GM12878 (cell line): ENCODE results near the gene ADGRG1. TPM values are rescaled to one million over a fixed set of nuclear protein-coding genes. Genes with fewer than 3 reads are reported as not detected.

Source experiments
- ATAC-seq: fragments of 200-7000 bp; cut with Tn5 transposase; 3 replicates; pipeline ENCODE4 v1.9.1; 2020; ENCODE audit warnings: mild to moderate bottlenecking, moderate library complexity
- BruUV-seq: library from RNA; stranded (reverse); fragments of 400-500 nt; replicated peaks from 2 replicates; lab custom pipeline; 2021; lab: Mats Ljungman, UMichigan
- CTCF ChIA-PET: fragments of 300-600 bp; sonication (Branson Sonifier 250); formaldehyde crosslinking; extraction: SDS; loops from one replicate; lab custom pipeline; 2021; ENCODE audit warnings: inconsistent platforms; lab: Yijun Ruan, JAX
- POLR2A ChIA-PET: fragments of 350-600 bp; formaldehyde crosslinking; extraction: SDS; loops from one replicate; lab custom pipeline; 2021; ENCODE audit warnings: inconsistent platforms; lab: Charles Lee
- RAD21 ChIA-PET: fragments of 300-600 bp; sonication (Branson Sonifier 250); formaldehyde crosslinking; loops from one replicate; lab custom pipeline; 2023; ENCODE audit warnings: antibody characterized with exemption; ENCODE audit not compliant: unreplicated experiment; lab: Charles Lee
- SMC1A ChIA-PET: fragments of 300-600 bp; sonication (Branson Sonifier 250); formaldehyde crosslinking; loops from one replicate; lab custom pipeline; 2023; ENCODE audit not compliant: unreplicated experiment, uncharacterized antibody; lab: Charles Lee
- DNase-seq: peaks from one replicate; pipeline ENCODE4 v3.0.0-alpha.2; 2011; ENCODE audit warnings: low read depth, low spot score
- FAIRE-seq: peaks from 3 replicates; lab custom pipeline; 2011; peaks lifted over from hg19 to GRCh38; lab: Jason Lieb, UNC
- H2AFZ ChIP-seq: 2 replicates; pipeline ENCODE4 v1.6.0; 2011; ENCODE audit warnings: low read depth, low read length, control low read depth; ENCODE audit not compliant: control insufficient read depth
- H3K27ac ChIP-seq: 2 replicates; pipeline ENCODE4 v1.5.1; 2011; ENCODE audit warnings: control low read depth; ENCODE audit not compliant: control insufficient read depth, insufficient read depth
- H3K27me3 ChIP-seq, 2 experiments: replicated peaks in 1 of 2; 2 replicates each; pipeline versions ENCODE4 v1.6.0 to v1.6.1; 2011; ENCODE audit warnings: low read length in 1 of 2; ENCODE audit not compliant: control insufficient read depth in 2 of 2, insufficient read depth in 2 of 2
- H3K36me3 ChIP-seq, 2 experiments: 2 replicates each; pipeline ENCODE4 v1.5.1; 2011; ENCODE audit warnings: low read length in 1 of 2; ENCODE audit not compliant: control insufficient read depth in 2 of 2, insufficient read depth in 2 of 2
- H3K4me1 ChIP-seq: 2 replicates; pipeline ENCODE4 v1.6.1; 2011; ENCODE audit warnings: mild to moderate bottlenecking, low read length, moderate library complexity, mixed read lengths; ENCODE audit not compliant: control insufficient read depth, insufficient read depth
- H3K4me2 ChIP-seq: 2 replicates; pipeline ENCODE4 v1.6.0; 2011; ENCODE audit warnings: control low read depth; ENCODE audit not compliant: control insufficient read depth, insufficient read depth
- H3K4me3 ChIP-seq: fragments of 200-600 bp; sonication (generic); 2 replicates; pipeline ENCODE4 v1.5.1; 2016
- H3K79me2 ChIP-seq: 2 replicates; pipeline ENCODE4 v1.6.0; 2011; ENCODE audit warnings: low read length; ENCODE audit not compliant: control insufficient read depth, insufficient read depth
- H3K9ac ChIP-seq: 2 replicates; pipeline ENCODE4 v1.8.0; 2011; ENCODE audit warnings: low read length, control low read depth, mixed read lengths; ENCODE audit not compliant: control insufficient read depth, insufficient read depth
- H3K9me3 ChIP-seq: replicated peaks from 3 replicates; pipeline ENCODE4 v1.5.1; 2011; ENCODE audit warnings: mild to moderate bottlenecking, low read length; ENCODE audit not compliant: control insufficient read depth, insufficient read depth
- H4K20me1 ChIP-seq: 2 replicates; pipeline ENCODE4 v1.6.0; 2011; ENCODE audit not compliant: control insufficient read depth, insufficient read depth
- ATF2 ChIP-seq: IDR thresholded peaks from 2 replicates; pipeline ENCODE4 v1.6.1; 2012; ENCODE audit warnings: low read length, inconsistent platforms
- DPF2 ChIP-seq: fragments of 450-650 bp; IDR thresholded peaks from 2 replicates; pipeline ENCODE4 v1.6.1; 2017; ENCODE audit warnings: mild to moderate bottlenecking
- EP300 ChIP-seq, 2 experiments: fragments of 150-350 bp in 1 of 2; IDR thresholded peaks; 2 replicates each; pipeline ENCODE4 v1.6.1; 2011 to 2012; ENCODE audit warnings: low read depth in 2 of 2, low read length in 2 of 2, borderline replicate concordance in 1 of 2, improper control_type of control experiment in 1 of 2, inconsistent platforms in 1 of 2; ENCODE audit not compliant: control insufficient read depth in 1 of 2
- ETV6 ChIP-seq, 2 experiments: fragments of 450-650 bp in 1 of 2; IDR thresholded peaks in 1 of 2; conservative IDR thresholded peaks in 1 of 2; 2 replicates each; pipeline ENCODE4 v1.6.1; 2014; ENCODE audit warnings: antibody characterized with exemption in 1 of 2, borderline replicate concordance in 1 of 2, low read depth in 1 of 2, mild to moderate bottlenecking in 1 of 2, moderate library complexity in 1 of 2
- FOXK2 ChIP-seq: fragments of 450-650 bp; IDR thresholded peaks from 2 replicates; pipeline ENCODE4 v1.6.1; 2017; ENCODE audit warnings: mild to moderate bottlenecking, moderate library complexity
- FOXM1 ChIP-seq: IDR thresholded peaks from 2 replicates; pipeline ENCODE4 v1.6.1; 2012; ENCODE audit warnings: low read depth, mild to moderate bottlenecking, inconsistent platforms, low read length, moderate library complexity
- GATAD2B ChIP-seq: fragments of 450-650 bp; conservative IDR thresholded peaks from 2 replicates; pipeline ENCODE4 v1.6.1; 2017; ENCODE audit warnings: low read depth, mild to moderate bottlenecking, moderate library complexity
- IRF5 ChIP-seq: fragments of 450-650 bp; IDR thresholded peaks from 2 replicates; pipeline ENCODE4 v1.6.1; 2017; ENCODE audit warnings: borderline replicate concordance
- LARP7 ChIP-seq: fragments of 450-650 bp; IDR thresholded peaks from 2 replicates; pipeline ENCODE4 v1.6.1; 2017; ENCODE audit warnings: mild to moderate bottlenecking
- NFXL1 ChIP-seq: fragments of 450-650 bp; IDR thresholded peaks from 2 replicates; pipeline ENCODE4 v1.6.1; 2017; ENCODE audit warnings: antibody characterized with exemption, mild to moderate bottlenecking, borderline replicate concordance
- REST ChIP-seq: IDR thresholded peaks from 2 replicates; pipeline ENCODE4 v1.6.1; 2012; ENCODE audit warnings: mild to moderate bottlenecking, low read depth, low read length
- RFX5 ChIP-seq: IDR thresholded peaks from 2 replicates; pipeline ENCODE4 v1.6.1; 2011; ENCODE audit warnings: low read depth, low read length, improper control_type of control experiment
- SMC3 ChIP-seq: IDR thresholded peaks from 2 replicates; pipeline ENCODE4 v1.6.1; 2011; ENCODE audit warnings: low read length, improper control_type of control experiment, borderline replicate concordance
- ZBTB33 ChIP-seq: fragments of 450-650 bp; IDR thresholded peaks from 2 replicates; pipeline ENCODE4 v1.6.1; 2017; ENCODE audit warnings: mild to moderate bottlenecking
- in situ Hi-C: fragments of 300-500 bp; cut with MboI; formaldehyde crosslinking; loops from 9 replicates; pipeline ENCODE4 v1.14.3; 2018; ENCODE audit warnings: mixed read lengths
- intact Hi-C: fragments of 100-400 bp; cut with micrococcal nuclease; formaldehyde crosslinking; loops from one replicate; pipeline ENCODE4 v1.14.2; 2022; ENCODE audit not compliant: unreplicated experiment
- polyA plus RNA-seq, 11 experiments: library from polyadenylated mRNA; depleted of rRNA in 4 of 11; unstranded in 6 of 11; stranded (reverse) in 5 of 11; fragments of >200 nt; fragmentation: Nextera tagmentation in 4 of 11; fragmentation: Illumina TruSeq in 1 of 11; extraction: Ambion mirVana in 4 of 11; extraction: Trizol in 1 of 11; gene quantifications; 1 replicate in 1 of 11; 2 replicates in 10 of 11; pipeline versions ENCODE4 v1.2.1 to v1.2.3, GENCODE V29; 2011 to 2016; ENCODE audit warnings: inconsistent platforms in 2 of 11, missing spikeins in 2 of 11, low read depth in 1 of 11
- total RNA-seq, 4 experiments: library from RNA; depleted of rRNA in 3 of 4; stranded (reverse); fragments of >200 nt in 3 of 4; fragmentation: Illumina TruSeq in 1 of 4; extraction: Trizol in 1 of 4; gene quantifications; 2 replicates each; pipeline versions ENCODE4 v1.2.1 to v1.2.3, GENCODE V29; 2013 to 2021

ADGRG1 gene
- total and polyA plus RNA-seq, 10 of the 15 experiments (the other 5 are each of a cell fraction or from before 2014, with no cell fraction given), result 0.07 to 2.0 (median 0.75) TPM

GRCh38 chr16:57598437-57598836 is 30.0 kb upstream of the ADGRG1 start:
- ChIA-PET CTCF (interaction anchor here (1.1 to 14.8 kb wide), 6 partner anchors 10 to 298 kb away, joined by 3 to 210 read pairs (median 32); no protein-coding TSS in a partner anchor), SMC1A (interaction anchor here (1.9 to 8.5 kb wide), 3 partner anchors 12 to 52 kb away, joined by 6 to 126 read pairs (median 88); no protein-coding TSS in a partner anchor), RAD21 (interaction anchor here (1.0 to 4.8 kb wide), 3 partner anchors 11 to 50 kb away, joined by 4 to 88 read pairs (median 5); no protein-coding TSS in a partner anchor), POLR2A (interaction anchor here (1.1 to 1.4 kb wide), 2 partner anchors 17 to 50 kb away, joined by 3 to 4 read pairs; no protein-coding TSS in a partner anchor)
- no peak overlapping the region for H3K27ac ChIP-seq
- H3K36me3 ChIP-seq, result no peaks in the 10 kb centered on the region
- H2AFZ ChIP-seq, result no peak overlapping the region
- ATAC-seq (no peak), DNase-seq (no peak), FAIRE-seq (no peak)
- H3K4me1 ChIP-seq, result peaks cover 28% of the 10 kb centered on the region
- H4K20me1 ChIP-seq, result no peaks in the 10 kb centered on the region
- no TSS peak for BruUV-seq
- H3K9me3 ChIP-seq, result no peaks in the 10 kb centered on the region; the same call in 2 of the 3 replicates
- TF ChIP-seq DPF2 (no peak), FOXK2 (no peak), NFXL1 (no peak), LARP7 (no peak), ZBTB33 (no peak), FOXM1 (no peak), ATF2 (no peak), SMC3 (no peak), ETV6 (conservative IDR thresholded peaks at IDR 0.05 in 1 of 2, IDR thresholded peaks at IDR 0.05 in 1 of 2; ENCODE audit: borderline replicate concordance in 1 of 2, low read depth in 1 of 2) (no peak), REST (no peak), GATAD2B (no peak), RFX5 (no peak), EP300 (IDR thresholded peaks at IDR 0.05; ENCODE audit: borderline replicate concordance in 1 of 2, control insufficient read depth in 1 of 2, low read depth in 2 of 2, low read length in 2 of 2) (no peak), IRF5 (no peak)
- H3K79me2 ChIP-seq, result no peaks in the 10 kb centered on the region
- H3K4me2 ChIP-seq, result no peak overlapping the region
- no peak overlapping the region for H3K9ac ChIP-seq
- no peak overlapping the region for H3K4me3 ChIP-seq
- in situ Hi-C loops (no loop called here), intact Hi-C loops (no loop called here)
- no peaks in the 10 kb centered on the region for H3K27me3 ChIP-seq
